ENCODE results near the gene KLHL24.
A peak's percentile ranks its signal among the peaks of the same experiment; 100 is the strongest.
"Not testable (repeated sequence)": the region's sequence is repeated elsewhere in the genome, so short reads cannot be mapped to it uniquely, and the experiment has no call there.

KLHL24 gene

GRCh38 chr3:183620252-183620628 lies 15.2 kb upstream of the KLHL24 start:
- DNase-seq (ENCODE audit: low read depth) = no peak
- no peak for TF ChIP-seq CTCF (IDR thresholded peaks at IDR 0.05; ENCODE audit: insufficient read depth, low read depth, low read length, missing control alignments)

GRCh38 chr3:183622473-183622872 lies 12.9 kb upstream of the KLHL24 start:
- not testable (repeated sequence) for DNase-seq (ENCODE audit: low read depth); H3K4me3 ChIP-seq (ENCODE audit: low read depth, low read length)

More at GRCh38 chr3:183620252-183620628, 15.2 kb upstream of the KLHL24 start:
- H3K4me3 ChIP-seq (ENCODE audit: low read depth, low read length) = no peak overlapping the region

GRCh38 chr3:183626877-183627594 lies 8.4 kb upstream of the KLHL24 start:
- DNase-seq (ENCODE audit: low read depth) = no peak
- no peak overlapping the region for H3K4me3 ChIP-seq (ENCODE audit: low read depth, low read length)
- TF ChIP-seq CTCF (IDR thresholded peaks at IDR 0.05; ENCODE audit: insufficient read depth, low read depth, low read length, missing control alignments) = no peak

GRCh38 chr3:183629546-183630301 lies 5.7 kb upstream of the KLHL24 start:
- no peak for DNase-seq (ENCODE audit: low read depth)
- no peak overlapping the region for H3K4me3 ChIP-seq (ENCODE audit: low read depth, low read length)
- no peak for TF ChIP-seq CTCF (IDR thresholded peaks at IDR 0.05; ENCODE audit: insufficient read depth, low read depth, low read length, missing control alignments)

- H3K4me3 ChIP-seq (ENCODE audit: low read depth, low read length) = no peak overlapping the region
- DNase-seq (ENCODE audit: low read depth) = no peak
- TF ChIP-seq CTCF (IDR thresholded peaks at IDR 0.05; ENCODE audit: insufficient read depth, low read depth, low read length, missing control alignments) = no peak
Observed at GRCh38 chr3:183631715-183632114, 3.7 kb upstream of the KLHL24 start.

- DNase-seq (ENCODE audit: low read depth); H3K4me3 ChIP-seq (ENCODE audit: low read depth, low read length): not testable (repeated sequence)
Observed at GRCh38 chr3:183632725-183633124, 2.7 kb upstream of the KLHL24 start.

- TF ChIP-seq CTCF (IDR thresholded peaks at IDR 0.05; ENCODE audit: insufficient read depth, low read depth, low read length, missing control alignments) = no peak
- DNase-seq (ENCODE audit: low read depth) = peak; percentile 18
- peak overlapping the region; percentile 57 for H3K4me3 ChIP-seq (ENCODE audit: low read depth, low read length)
Observed at GRCh38 chr3:183634707-183635106, 716 bp upstream of the KLHL24 start.

- peak overlapping the region; percentile 57 for H3K4me3 ChIP-seq (ENCODE audit: low read depth, low read length)
- no peak for TF ChIP-seq CTCF (IDR thresholded peaks at IDR 0.05; ENCODE audit: insufficient read depth, low read depth, low read length, missing control alignments)
- DNase-seq (ENCODE audit: low read depth) = no peak
Observed at GRCh38 chr3:183635107-183635430, 354 bp upstream of the KLHL24 start.
